Brain microvascular endothelial cell (primary cell): ENCODE results near the gene RIMS1.

Experiments used
- DNase-seq: peaks from one replicate; pipeline ENCODE4 v3.0.0-alpha.2; 2020
- H3K27ac ChIP-seq: fragments of 250-450 bp; sonication (Bioruptor Pico); 2 replicates; pipeline ENCODE4 v1.5.1; 2020; ENCODE audit warnings: mild to moderate bottlenecking, moderate library complexity
- H3K27me3 ChIP-seq: fragments of 250-450 bp; sonication (Bioruptor Pico); replicated peaks from 2 replicates; pipeline ENCODE4 v1.5.1; 2020; ENCODE audit warnings: mild to moderate bottlenecking
- H3K36me3 ChIP-seq: fragments of 250-450 bp; sonication (Bioruptor Pico); replicated peaks from 2 replicates; pipeline ENCODE4 v1.5.1; 2020; ENCODE audit warnings: mild to moderate bottlenecking
- H3K4me3 ChIP-seq: 2 replicates; pipeline ENCODE4 v1.5.1; 2011; ENCODE audit warnings: low read depth, mild to moderate bottlenecking, control low read depth, low read length, moderate library complexity
- CTCF ChIP-seq: IDR thresholded peaks from 2 replicates; pipeline ENCODE4 v1.5.1; 2011; ENCODE audit warnings: low read depth, mild to moderate bottlenecking, moderate library complexity, low read length, control low read depth, inconsistent platforms; ENCODE audit errors: missing control alignments
- in situ Hi-C: cut with HindIII; loops from 2 replicates; pipeline ENCODE4 v1.10.0; 2017; ENCODE audit warnings: low sequenced_read_pairs, low pct_ligation_motif_present

Gene RIMS1

GRCh38 chr6:72401865-72402264, 515.5 kb downstream of the RIMS1 start:
- Histone ChIP-seq H3K27ac (no peak overlapping the region), H3K36me3 (no peaks in the 10 kb centered on the region), H3K4me3 (no peak overlapping the region), H3K27me3 (no peaks in the 10 kb centered on the region)
- no peak for DNase-seq
- no peak for TF ChIP-seq CTCF
- in situ Hi-C loops, result no loop called here

- in situ Hi-C loops, result no loop called here
- TF ChIP-seq CTCF, result no peak
- no peak overlapping the region for H3K27ac ChIP-seq
- DNase-seq, result no peak
- H3K36me3 ChIP-seq, result no peaks in the 10 kb centered on the region
- H3K27me3 ChIP-seq, result no peaks in the 10 kb centered on the region
- no peak overlapping the region for H3K4me3 ChIP-seq
Observed at GRCh38 chr6:72403413-72403812, 517.1 kb downstream of the RIMS1 start.

DNA sequence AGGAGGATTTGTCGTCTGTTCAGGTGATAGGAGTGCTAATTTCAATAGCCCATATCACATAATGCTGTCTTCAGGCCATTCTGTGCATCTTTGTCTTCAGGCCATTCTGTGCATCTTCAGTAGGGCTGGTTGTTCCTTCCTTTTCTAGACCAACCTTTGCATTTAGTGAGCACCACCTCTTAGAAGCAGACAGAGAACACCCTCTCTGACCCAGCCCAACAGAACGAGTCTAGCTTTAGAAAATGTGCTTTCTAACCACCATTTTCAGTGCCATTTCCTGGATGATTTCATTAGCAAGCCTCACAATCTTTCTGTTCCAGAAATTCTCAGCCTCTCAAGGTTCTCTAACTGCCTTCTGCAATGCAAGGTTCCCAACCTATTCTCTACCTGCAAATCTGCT, 520.2 kb downstream of the RIMS1 start:
- H3K4me3 ChIP-seq, result no peak overlapping the region
- no peak overlapping the region for H3K27ac ChIP-seq
- TF ChIP-seq CTCF, result no peak
- H3K27me3 ChIP-seq, result no peaks in the 10 kb centered on the region
- DNase-seq, result no peak
- H3K36me3 ChIP-seq, result no peaks in the 10 kb centered on the region
- in situ Hi-C loops, result no loop called here

DNA sequence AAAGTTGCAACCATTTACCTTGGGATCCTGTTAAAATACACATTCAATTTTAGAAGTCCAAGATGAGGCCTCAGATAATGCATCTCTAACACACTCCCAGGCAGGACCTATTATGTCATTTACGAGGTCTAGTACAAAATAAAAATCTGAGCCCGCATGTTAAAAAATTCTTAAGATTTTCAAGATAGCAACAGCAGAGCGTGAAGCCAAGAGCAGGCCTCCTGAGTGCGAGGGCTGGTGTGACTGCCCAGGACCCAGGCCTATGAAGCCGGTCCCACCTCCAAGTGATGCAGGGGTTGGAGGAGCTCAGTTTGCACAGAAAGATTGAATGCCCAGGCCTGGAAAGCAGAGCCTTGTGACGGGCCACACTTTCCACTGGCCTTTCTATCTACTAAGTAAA, 524.4 kb downstream of the RIMS1 start:
- Histone ChIP-seq H3K36me3 (no peaks in the 10 kb centered on the region), H3K27me3 (no peaks in the 10 kb centered on the region), H3K27ac (no peak overlapping the region), H3K4me3 (no peak overlapping the region)
- TF ChIP-seq CTCF, result no peak
- in situ Hi-C loops, result no loop called here
- no peak for DNase-seq

DNA sequence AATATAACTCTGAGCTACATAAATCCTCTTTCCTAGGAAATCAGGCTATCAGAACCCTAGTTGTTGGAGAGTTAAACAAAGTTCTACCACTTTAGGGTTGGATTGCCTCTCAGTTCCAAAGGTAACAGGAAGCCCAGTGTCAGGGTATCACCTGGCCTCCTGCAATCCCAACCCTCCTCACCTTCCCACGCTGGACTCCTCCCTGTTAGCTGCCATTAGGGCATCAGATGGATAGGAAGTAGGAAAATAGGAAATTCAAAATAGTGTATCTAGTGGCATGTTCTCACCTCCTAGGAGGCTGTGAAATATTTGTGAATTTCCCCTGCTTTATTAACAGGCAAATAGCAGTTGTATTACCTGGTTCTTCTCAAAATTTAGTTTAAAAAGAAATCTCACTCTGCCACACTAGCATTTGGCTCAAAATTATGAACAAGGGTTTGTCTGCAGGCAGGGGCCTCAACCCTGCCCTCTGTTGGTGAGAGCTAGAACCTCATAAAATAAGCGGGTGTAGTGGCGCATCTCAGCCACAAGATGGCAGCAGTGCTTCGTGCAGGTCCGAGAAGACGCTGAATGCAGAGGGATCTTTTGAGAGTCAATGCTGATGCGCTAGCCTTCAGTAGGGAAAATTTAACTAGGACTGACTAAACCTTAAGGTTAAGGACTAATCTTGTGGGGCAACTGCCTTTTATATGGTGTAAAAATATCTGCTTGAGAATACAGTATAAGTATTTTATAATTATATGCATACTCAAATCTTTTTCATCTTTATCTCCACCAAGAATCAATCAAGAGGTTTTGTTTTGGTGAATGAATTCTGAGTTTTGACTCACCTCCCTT, 525.7 kb downstream of the RIMS1 start:
- peak; percentile 74 for DNase-seq
- Histone ChIP-seq H3K36me3 (no peaks in the 10 kb centered on the region), H3K27me3 (no peaks in the 10 kb centered on the region), H3K27ac (no peak overlapping the region), H3K4me3 (no peak overlapping the region)
- TF ChIP-seq CTCF, result peak; percentile 100
- in situ Hi-C loops, result no loop called here

GRCh38 chr6:72412709-72413044, 526.3 kb downstream of the RIMS1 start:
- DNase-seq, result no peak
- Histone ChIP-seq H3K4me3 (no peak overlapping the region), H3K27me3 (no peaks in the 10 kb centered on the region), H3K27ac (no peak overlapping the region), H3K36me3 (no peaks in the 10 kb centered on the region)
- in situ Hi-C loops, result no loop called here
- TF ChIP-seq CTCF, result no peak
